Activated B cell treated with CpG ODN at 0.5 μM for 24 hours (primary cell): ENCODE data around the gene RNF26. TPM values are rescaled to one million over a fixed set of nuclear protein-coding genes. Genes with fewer than 3 reads are reported as not detected.
A peak's percentile ranks its signal among the peaks of the same experiment; 100 is the strongest.

ENCODE experiments used
- ATAC-seq: fragments of 200-7000 bp; cut with Tn5 transposase; one replicate; pipeline ENCODE4 v1.10.0; 2021; ENCODE audit warnings: low read depth, mild to moderate bottlenecking, moderate library complexity
- CTCF ChIA-PET: fragments of 350-600 bp; sonication (Branson Sonifier 250); formaldehyde crosslinking; loops from one replicate; lab custom pipeline; 2021; ENCODE audit warnings: antibody characterized with exemption; lab: Charles Lee
- POLR2A ChIA-PET: fragments of 350-600 bp; sonication (Branson Sonifier 250); formaldehyde crosslinking; loops from one replicate; lab custom pipeline; 2021; ENCODE audit warnings: antibody characterized with exemption; lab: Charles Lee
- DNase-seq: peaks from one replicate; pipeline ENCODE4 v3.0.0; 2022
- H3K27ac Mint-ChIP-seq: one replicate; pipeline ENCODE4 v1.8.0; 2020; ENCODE audit warnings: mixed read lengths
- H3K27me3 Mint-ChIP-seq: one replicate; pipeline ENCODE4 v1.8.0; 2021; ENCODE audit warnings: mixed read lengths
- H3K36me3 Mint-ChIP-seq: one replicate; pipeline ENCODE4 v1.8.0; 2021; ENCODE audit warnings: low read depth, mixed read lengths
- H3K4me1 Mint-ChIP-seq: one replicate; pipeline ENCODE4 v1.8.0; 2021; ENCODE audit warnings: mixed read lengths
- H3K4me3 Mint-ChIP-seq: one replicate; pipeline ENCODE4 v1.8.0; 2020; ENCODE audit warnings: mild to moderate bottlenecking, mixed read lengths
- H3K9me3 Mint-ChIP-seq: one replicate; pipeline ENCODE4 v1.8.0; 2020; ENCODE audit warnings: mixed read lengths
- intact Hi-C: fragments of 100-400 bp; cut with micrococcal nuclease; formaldehyde crosslinking; loops from one replicate; pipeline ENCODE4 v1.15.1; 2024
- total RNA-seq: library from RNA; stranded (reverse); gene quantifications from 2 replicates; pipeline ENCODE4 v1.2.3, GENCODE V29; 2022
- TF ChIP-seq, protein P1 (sequence below): fragments of 200-600 bp; IDR thresholded peaks from one replicate; pipeline ENCODE4 v1.8.0; 2022; ENCODE audit warnings: antibody characterized with exemption, mild to moderate bottlenecking

The RNF26 gene
- total RNA-seq, 1 donor from 2014 or later = 21.2 TPM

DNA sequence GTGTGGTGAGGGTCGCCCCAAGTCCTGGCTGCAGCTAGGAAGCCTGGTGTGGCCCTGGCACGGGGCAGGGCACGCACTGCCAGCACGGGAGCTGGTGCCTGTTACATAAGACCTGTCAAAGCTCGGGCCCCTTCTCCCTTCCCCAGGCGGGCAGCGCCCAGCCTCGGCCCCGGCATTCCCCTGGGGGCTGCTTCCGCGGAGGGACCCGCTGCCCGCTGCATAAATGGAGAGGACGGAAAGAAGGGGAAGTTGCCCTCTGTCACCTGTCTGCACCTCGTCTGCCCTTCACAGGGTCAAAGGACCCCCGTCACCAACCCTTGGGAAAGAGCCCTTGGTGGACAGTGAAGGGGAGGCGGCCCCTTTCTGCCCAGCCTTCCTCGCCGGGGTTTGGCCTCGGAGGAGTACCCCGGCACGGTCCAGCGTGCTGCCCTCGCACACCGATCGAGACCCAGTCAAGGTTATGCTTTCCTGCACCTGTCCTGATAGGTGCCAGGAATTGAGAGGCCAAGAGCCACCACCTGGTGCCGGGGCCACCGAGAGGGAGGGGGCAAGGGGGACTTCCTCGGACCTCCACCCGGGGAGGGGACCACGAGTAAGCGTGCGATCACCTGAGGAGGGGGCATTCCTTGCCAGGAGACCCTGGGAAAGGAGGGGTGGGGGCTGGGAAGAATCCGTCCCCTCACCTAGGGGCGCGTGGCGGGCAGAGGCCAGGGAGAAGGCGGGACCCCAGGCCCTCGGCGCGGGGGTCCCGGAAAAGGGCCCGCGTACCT lies 28.9 kb downstream of the RNF26 start:
- Mint-ChIP-seq H3K9me3 (no peaks in the 10 kb centered on the region), H3K36me3 (no peaks in the 10 kb centered on the region), H3K27ac (no peak overlapping the region), H3K27me3 (peaks cover 41% of the 10 kb centered on the region), H3K4me3 (peak overlapping the region; percentile 55), H3K4me1 (peaks cover 10% of the 10 kb centered on the region)
- POLR2A ChIA-PET = interaction anchor here (0.5 kb wide), 1 partner anchor 35 kb away, joined by 7 read pairs; no protein-coding TSS in a partner anchor
- intact Hi-C loops = no loop called here
- CTCF ChIA-PET = interaction anchor here (0.6 kb wide), 1 partner anchor 25 kb away, joined by 3 read pairs; no protein-coding TSS in a partner anchor
- ATAC-seq = no peak
- no peak for DNase-seq
- TF ChIP-seq, protein P1, sequence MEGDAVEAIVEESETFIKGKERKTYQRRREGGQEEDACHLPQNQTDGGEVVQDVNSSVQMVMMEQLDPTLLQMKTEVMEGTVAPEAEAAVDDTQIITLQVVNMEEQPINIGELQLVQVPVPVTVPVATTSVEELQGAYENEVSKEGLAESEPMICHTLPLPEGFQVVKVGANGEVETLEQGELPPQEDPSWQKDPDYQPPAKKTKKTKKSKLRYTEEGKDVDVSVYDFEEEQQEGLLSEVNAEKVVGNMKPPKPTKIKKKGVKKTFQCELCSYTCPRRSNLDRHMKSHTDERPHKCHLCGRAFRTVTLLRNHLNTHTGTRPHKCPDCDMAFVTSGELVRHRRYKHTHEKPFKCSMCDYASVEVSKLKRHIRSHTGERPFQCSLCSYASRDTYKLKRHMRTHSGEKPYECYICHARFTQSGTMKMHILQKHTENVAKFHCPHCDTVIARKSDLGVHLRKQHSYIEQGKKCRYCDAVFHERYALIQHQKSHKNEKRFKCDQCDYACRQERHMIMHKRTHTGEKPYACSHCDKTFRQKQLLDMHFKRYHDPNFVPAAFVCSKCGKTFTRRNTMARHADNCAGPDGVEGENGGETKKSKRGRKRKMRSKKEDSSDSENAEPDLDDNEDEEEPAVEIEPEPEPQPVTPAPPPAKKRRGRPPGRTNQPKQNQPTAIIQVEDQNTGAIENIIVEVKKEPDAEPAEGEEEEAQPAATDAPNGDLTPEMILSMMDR = no peak

DNA sequence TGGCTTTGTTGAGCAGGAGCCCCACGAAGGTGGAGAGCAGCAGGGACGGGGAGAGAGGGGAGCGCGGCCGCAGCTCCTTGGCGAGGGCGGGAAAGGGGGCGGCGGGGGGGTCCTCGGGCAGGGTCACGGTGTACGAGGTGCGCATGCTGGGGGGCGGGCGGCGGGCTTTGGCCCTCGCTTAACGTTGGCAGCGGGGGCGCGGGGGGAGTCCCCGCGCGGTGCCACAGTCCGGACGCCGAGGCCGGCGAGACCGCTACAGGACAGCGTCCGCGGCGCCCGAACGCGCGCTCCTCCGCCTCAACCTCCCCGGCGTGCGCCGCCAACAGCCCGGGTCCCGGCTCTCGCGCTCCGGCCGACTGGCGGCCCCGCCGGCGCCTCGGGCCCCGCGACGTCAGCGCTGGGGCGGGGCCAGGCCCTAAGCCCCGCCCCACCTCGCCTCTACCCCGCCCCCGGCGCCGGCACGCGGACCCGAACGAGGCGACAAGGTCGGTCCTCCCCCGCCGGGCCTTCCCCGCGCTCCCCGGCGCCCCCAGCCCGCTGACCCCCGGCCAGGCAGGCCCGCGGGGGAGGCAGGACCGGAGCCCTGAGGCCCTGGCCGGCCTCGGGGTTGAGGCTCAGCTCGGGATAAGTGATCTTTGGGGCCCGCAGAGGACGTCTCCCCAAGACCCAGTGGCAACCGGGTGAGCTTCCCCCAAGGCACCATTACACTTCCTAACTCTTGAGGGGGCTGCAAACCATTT lies 29.7 kb downstream of the RNF26 start:
- CTCF ChIA-PET = interaction anchor here (1.2 kb wide), 2 partner anchors 15 to 111 kb away, joined by 3 read pairs; no protein-coding TSS in a partner anchor
- intact Hi-C loops = loop anchor here (1.0 kb wide), 1 partner anchor 17 kb away; the partner anchor contains the start of gene USP2
- Mint-ChIP-seq H3K36me3 (no peaks in the 10 kb centered on the region), H3K9me3 (no peaks in the 10 kb centered on the region), H3K4me3 (peak overlapping the region; percentile 76), H3K4me1 (peaks cover 10% of the 10 kb centered on the region), H3K27me3 (peaks cover 41% of the 10 kb centered on the region), H3K27ac (no peak overlapping the region)
- POLR2A ChIA-PET = interaction anchor here (0.5 to 0.6 kb wide), 2 partner anchors 32 to 36 kb away, joined by 3 to 7 read pairs; no protein-coding TSS in a partner anchor
- TF ChIP-seq, protein P1 = no peak
- ATAC-seq = peak; percentile 96
- peak; percentile 63 for DNase-seq

DNA sequence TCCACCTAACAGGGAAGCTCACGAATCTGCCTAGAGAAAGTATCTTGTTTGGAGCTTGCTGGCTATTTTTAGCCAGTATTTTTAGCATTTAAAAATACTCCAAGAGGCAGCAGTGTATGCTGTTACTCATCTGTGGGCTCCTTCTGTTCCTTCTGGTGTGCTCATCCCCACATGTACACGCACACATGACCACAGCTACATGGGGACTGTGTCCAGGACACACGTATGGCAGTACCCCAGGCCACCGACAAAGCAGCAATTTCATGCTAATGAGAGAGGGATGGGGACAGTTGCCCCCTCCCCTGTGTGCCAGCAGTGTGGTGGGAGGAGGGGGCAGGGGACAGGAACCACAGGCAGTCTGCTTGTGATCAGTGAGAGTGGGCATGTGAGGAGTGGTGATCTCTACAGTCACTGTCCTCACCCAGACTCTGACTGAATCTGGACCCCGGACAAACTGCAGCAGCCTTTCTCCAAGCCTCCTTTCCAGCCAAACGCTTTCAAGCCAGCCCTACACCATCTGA lies 30.8 kb downstream of the RNF26 start:
- ChIA-PET POLR2A (interaction anchor here (0.6 kb wide), 1 partner anchor 15 kb away, joined by 3 read pairs; no protein-coding TSS in a partner anchor), CTCF (interaction anchor here (0.6 to 1.2 kb wide), 3 partner anchors 14 to 110 kb away, joined by 3 read pairs; no protein-coding TSS in a partner anchor)
- Mint-ChIP-seq H3K36me3 (no peaks in the 10 kb centered on the region), H3K4me3 (no peak overlapping the region), H3K27ac (no peak overlapping the region), H3K27me3 (peaks cover 43% of the 10 kb centered on the region), H3K9me3 (no peaks in the 10 kb centered on the region), H3K4me1 (peaks cover 9% of the 10 kb centered on the region)
- TF ChIP-seq, protein P1 = no peak
- DNase-seq (no peak), ATAC-seq (no peak)
- intact Hi-C loops = no loop called here

DNA sequence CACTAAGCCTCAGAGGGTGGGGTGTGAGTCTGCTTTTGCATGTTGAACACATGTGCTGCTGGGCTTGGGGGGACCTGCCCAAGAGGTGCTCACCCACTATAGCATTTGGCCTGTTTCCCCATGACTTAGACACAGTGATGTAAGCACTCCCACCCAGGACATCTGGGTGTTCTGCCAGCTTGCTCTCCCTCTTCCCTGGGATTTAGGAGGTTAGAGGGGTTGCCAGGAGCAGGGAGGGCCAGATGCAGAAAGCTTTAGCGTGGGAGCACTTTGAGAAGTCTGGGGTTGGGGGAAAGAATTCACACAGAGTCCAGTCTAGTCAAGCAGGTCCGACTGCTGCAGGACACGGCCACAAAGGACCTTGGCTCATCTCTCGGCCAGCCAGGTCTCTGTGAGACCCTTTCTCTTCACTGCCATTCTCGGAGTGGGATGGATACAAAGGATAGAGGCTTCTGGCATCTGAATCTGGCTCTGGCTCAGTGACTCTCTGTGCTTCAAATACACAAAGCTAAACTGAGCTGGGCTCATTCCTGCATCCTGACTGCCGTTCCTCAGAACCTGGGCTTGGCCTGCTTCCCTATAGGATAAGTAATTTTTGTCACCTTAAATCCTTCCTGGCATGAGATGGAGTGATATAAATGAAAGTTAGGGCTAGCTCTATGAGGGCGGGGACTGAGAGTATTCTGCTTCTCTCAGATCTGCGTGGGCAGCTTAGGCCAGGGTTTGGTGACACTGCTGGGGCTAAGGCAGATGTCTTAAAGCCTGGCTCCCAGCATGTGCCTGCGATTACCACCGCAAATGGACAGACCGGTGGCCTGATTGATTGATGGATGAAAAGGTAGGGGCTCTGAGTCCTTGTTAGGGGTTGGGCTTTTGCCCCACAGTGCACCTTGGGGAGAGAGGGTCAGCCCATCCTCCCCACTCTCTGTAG lies 32.6 kb downstream of the RNF26 start:
- peaks cover 46% of the 10 kb centered on the region for H3K27me3 Mint-ChIP-seq
- ChIA-PET POLR2A (no interaction called here), CTCF (interaction anchor here (0.7 kb wide), 1 partner anchor 401 kb away, joined by 3 read pairs; no protein-coding TSS in a partner anchor)
- no peak for ATAC-seq
- H3K4me3 Mint-ChIP-seq = no peak overlapping the region
- no peak overlapping the region for H3K27ac Mint-ChIP-seq
- TF ChIP-seq, protein P1 = no peak
- no peaks in the 10 kb centered on the region for H3K9me3 Mint-ChIP-seq
- peaks cover 9% of the 10 kb centered on the region for H3K4me1 Mint-ChIP-seq
- intact Hi-C loops = no loop called here
- DNase-seq = no peak
- no peaks in the 10 kb centered on the region for H3K36me3 Mint-ChIP-seq
